HepG2 (cell line): ENCODE data around the gene GMPPA.

Experiments
- CHCHD3 ChIP-seq: sonication (generic); formaldehyde crosslinking; IDR thresholded peaks from 2 replicates; pipeline ENCODE4 v1.8.0; 2022; ENCODE audit warnings: mild to moderate bottlenecking, missing genetic modification reagents, moderate library complexity
- CREB1 ChIP-seq, 2 experiments: fragments of 450-650 bp in 1 of 2; IDR thresholded peaks; 2 replicates each; pipeline ENCODE4 v1.6.1; 2016 to 2017; ENCODE audit warnings: control low read depth in 1 of 2, mild to moderate bottlenecking in 1 of 2, missing compliant biosample characterization in 1 of 2, missing genetic modification characterization in 1 of 2
- FOXP4 ChIP-seq: sonication (generic); formaldehyde crosslinking; IDR thresholded peaks from 2 replicates; pipeline ENCODE4 v1.4.0; 2020; ENCODE audit warnings: missing genetic modification reagents
- HNF4A ChIP-seq: sonication (generic); formaldehyde crosslinking; IDR thresholded peaks from 2 replicates; pipeline ENCODE4 v1.4.0; 2020; ENCODE audit warnings: missing genetic modification reagents
- NFE2L2 ChIP-seq: fragments of 150-350 bp; IDR thresholded peaks from 2 replicates; pipeline ENCODE4 v1.6.1; 2014; ENCODE audit warnings: low read length
- NFIC ChIP-seq: IDR thresholded peaks from 2 replicates; pipeline ENCODE4 v1.6.1; 2012; ENCODE audit warnings: mild to moderate bottlenecking, low read length, inconsistent platforms
- POLR2AphosphoS2 ChIP-seq: IDR thresholded peaks from 2 replicates; pipeline ENCODE4 v1.6.1; 2011; ENCODE audit warnings: low read depth, low read length, improper control_type of control experiment
- RBAK ChIP-seq: sonication (generic); formaldehyde crosslinking; IDR thresholded peaks from 2 replicates; pipeline ENCODE4 v1.5.1; 2020; ENCODE audit warnings: mild to moderate bottlenecking, missing genetic modification reagents
- ZNF431 ChIP-seq: sonication (generic); formaldehyde crosslinking; IDR thresholded peaks from 2 replicates; pipeline ENCODE4 v1.9.0; 2022; ENCODE audit warnings: missing genetic modification reagents, low read depth, mild to moderate bottlenecking, borderline replicate concordance
- ZNF569 ChIP-seq: sonication (generic); formaldehyde crosslinking; IDR thresholded peaks from 2 replicates; pipeline ENCODE4 v1.5.0; 2020; ENCODE audit warnings: mild to moderate bottlenecking, missing genetic modification reagents, moderate library complexity, borderline replicate concordance
- TF ChIP-seq, protein P1 (sequence below): sonication (generic); formaldehyde crosslinking; IDR thresholded peaks from 2 replicates; pipeline ENCODE4 v1.5.0; 2020; ENCODE audit warnings: mild to moderate bottlenecking, missing genetic modification reagents, moderate library complexity

DNA sequence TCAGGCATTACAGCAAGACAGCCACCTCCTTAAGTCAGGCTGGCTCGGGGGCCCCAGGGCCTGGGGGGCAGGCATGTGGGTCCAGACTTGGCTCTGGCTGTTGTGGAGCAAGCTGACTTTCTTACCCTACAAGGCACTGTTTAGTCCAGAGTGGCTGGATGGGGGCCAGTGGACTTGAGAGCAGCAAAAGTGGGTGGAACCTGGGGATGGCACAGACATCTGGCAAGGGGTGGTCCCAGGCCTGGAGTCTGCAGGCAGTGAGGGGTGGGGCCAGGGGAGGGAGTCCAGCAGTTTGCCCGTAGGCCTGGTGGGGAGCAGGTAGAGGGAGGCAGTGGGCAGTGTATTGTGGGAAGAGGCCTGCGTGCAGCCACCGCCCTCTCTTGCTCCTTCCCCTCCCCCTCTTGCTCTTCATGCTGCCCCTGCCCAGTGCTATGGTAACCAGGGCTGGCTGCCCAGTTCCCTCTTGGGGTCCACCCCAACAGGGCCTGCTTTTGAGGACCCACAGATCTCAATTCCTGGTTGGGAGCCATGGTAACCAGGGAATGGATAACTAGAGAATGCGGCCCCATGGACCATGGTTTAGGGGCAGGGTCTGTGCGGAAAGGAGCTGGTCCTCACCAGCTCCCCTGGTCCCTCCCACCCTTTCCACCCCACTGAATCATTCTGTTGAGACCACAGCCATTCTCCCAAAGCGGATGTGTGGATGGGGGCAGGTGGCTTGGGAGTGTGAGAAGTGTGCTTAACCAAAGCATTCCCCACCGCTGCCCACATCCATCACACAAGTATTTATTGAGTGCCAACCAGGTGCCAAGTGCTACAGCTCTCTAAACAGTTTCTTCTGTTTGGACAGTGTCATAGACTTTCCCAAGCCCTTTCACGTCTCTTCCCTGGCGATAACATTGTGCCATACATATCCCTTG lies 44.8 kb upstream of the GMPPA start:
- TF ChIP-seq CHCHD3 (CRISPR knock-in tag) = no peak
- no peak for TF ChIP-seq ZNF569 (CRISPR knock-in tag)
- no peak for TF ChIP-seq ZNF431 (CRISPR knock-in tag)
- TF ChIP-seq FOXP4 (CRISPR knock-in tag) = no peak
- no peak for TF ChIP-seq NFE2L2
- TF ChIP-seq HNF4A (CRISPR knock-in tag) = no peak
- TF ChIP-seq, protein P1, sequence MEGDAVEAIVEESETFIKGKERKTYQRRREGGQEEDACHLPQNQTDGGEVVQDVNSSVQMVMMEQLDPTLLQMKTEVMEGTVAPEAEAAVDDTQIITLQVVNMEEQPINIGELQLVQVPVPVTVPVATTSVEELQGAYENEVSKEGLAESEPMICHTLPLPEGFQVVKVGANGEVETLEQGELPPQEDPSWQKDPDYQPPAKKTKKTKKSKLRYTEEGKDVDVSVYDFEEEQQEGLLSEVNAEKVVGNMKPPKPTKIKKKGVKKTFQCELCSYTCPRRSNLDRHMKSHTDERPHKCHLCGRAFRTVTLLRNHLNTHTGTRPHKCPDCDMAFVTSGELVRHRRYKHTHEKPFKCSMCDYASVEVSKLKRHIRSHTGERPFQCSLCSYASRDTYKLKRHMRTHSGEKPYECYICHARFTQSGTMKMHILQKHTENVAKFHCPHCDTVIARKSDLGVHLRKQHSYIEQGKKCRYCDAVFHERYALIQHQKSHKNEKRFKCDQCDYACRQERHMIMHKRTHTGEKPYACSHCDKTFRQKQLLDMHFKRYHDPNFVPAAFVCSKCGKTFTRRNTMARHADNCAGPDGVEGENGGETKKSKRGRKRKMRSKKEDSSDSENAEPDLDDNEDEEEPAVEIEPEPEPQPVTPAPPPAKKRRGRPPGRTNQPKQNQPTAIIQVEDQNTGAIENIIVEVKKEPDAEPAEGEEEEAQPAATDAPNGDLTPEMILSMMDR (CRISPR knock-in tag) = no peak
- no peak for TF ChIP-seq RBAK
- TF ChIP-seq NFIC = no peak
- no peak for TF ChIP-seq POLR2AphosphoS2
- no peak for TF ChIP-seq CREB1 (IDR thresholded peaks at IDR 0.05)
- no peak for TF ChIP-seq CREB1 (CRISPR knock-in tag; IDR thresholded peaks at IDR 0.05)
